ENCODE measurements around the gene TPPP3. TPM values are rescaled to one million over a fixed set of nuclear protein-coding genes. Genes with fewer than 3 reads are reported as not detected.
A peak's percentile ranks its signal among the peaks of the same experiment; 100 is the strongest.

Gene TPPP3
- polyA plus RNA-seq, 3 donors: 63.1 to 123 (median 78.6) TPM

- H3K9me3 ChIP-seq (replicated peaks in 1 of 2; ENCODE audit: control insufficient read depth in 1 of 2, insufficient read depth in 1 of 2, low read length in 2 of 2): no peaks in the 10 kb centered on the region
- Mint-ChIP-seq H3K27ac (no peak overlapping the region), H3K27me3 (ENCODE audit: low read depth in 3 of 3) (peaks cover 2 to 9% (median 7%) of the 10 kb centered on the region in 3 donors), H3K4me1 (peaks cover 12% of the 10 kb centered on the region), H3K9me3 (peaks cover 0 to 2% (median 0%) of the 10 kb centered on the region in 7 donors), H3K4me3 (no peak overlapping the region), H3K36me3 (no peaks in the 10 kb centered on the region)
- H3K27ac ChIP-seq (ENCODE audit: low read depth in 1 of 2, low read length in 2 of 2): no peak overlapping the region
- H3K79me2 ChIP-seq (ENCODE audit: insufficient read depth, low read length): no peaks in the 10 kb centered on the region
- H4K20me1 ChIP-seq (ENCODE audit: insufficient read depth, low read length): no peaks in the 10 kb centered on the region
- no peak overlapping the region for H2AFZ ChIP-seq (ENCODE audit: insufficient read depth, low read depth, low read length, poor library complexity, severe bottlenecking)
- H3K36me3 ChIP-seq (replicated peaks in 1 of 2; ENCODE audit: control insufficient read depth in 1 of 2, insufficient read depth in 2 of 2, low read length in 2 of 2): no peaks in the 10 kb centered on the region
- no peak overlapping the region for H3K9ac ChIP-seq (ENCODE audit: insufficient read depth, low read length, poor library complexity, severe bottlenecking)
- no peak overlapping the region for H3K4me3 ChIP-seq (replicated peaks in 1 of 3; ENCODE audit: low read depth in 2 of 3, low read length in 3 of 3)
- H3K4me2 ChIP-seq (replicated peaks; ENCODE audit: extremely low read depth, low read length, poor library complexity, severe bottlenecking): no peak overlapping the region
- WGBS (ENCODE audit: insufficient coverage): 97% methylated on average over 4 of the region's 5 CpGs
- intact Hi-C loops (cut with micrococcal nuclease): loop anchor here in 1 of 2 donors (10.0 kb wide), 1 partner anchor 50 kb away; no protein-coding TSS in a partner anchor
- H3K4me1 ChIP-seq (ENCODE audit: control insufficient read depth in 1 of 2, insufficient read depth in 2 of 2, low read length in 2 of 2): peaks cover 10 to 12% of the 10 kb centered on the region in 2 donors
- no peaks in the 10 kb centered on the region for H3K27me3 ChIP-seq (ENCODE audit: control insufficient read depth in 2 of 2, insufficient read depth in 2 of 2, low read length in 2 of 2)
- no peak for DNase-seq
- TF ChIP-seq CTCF (IDR thresholded peaks at IDR 0.05): no peak
Observed at GRCh38 chr16:67404740-67405226, 11.5 kb upstream of the TPPP3 start.

DNA sequence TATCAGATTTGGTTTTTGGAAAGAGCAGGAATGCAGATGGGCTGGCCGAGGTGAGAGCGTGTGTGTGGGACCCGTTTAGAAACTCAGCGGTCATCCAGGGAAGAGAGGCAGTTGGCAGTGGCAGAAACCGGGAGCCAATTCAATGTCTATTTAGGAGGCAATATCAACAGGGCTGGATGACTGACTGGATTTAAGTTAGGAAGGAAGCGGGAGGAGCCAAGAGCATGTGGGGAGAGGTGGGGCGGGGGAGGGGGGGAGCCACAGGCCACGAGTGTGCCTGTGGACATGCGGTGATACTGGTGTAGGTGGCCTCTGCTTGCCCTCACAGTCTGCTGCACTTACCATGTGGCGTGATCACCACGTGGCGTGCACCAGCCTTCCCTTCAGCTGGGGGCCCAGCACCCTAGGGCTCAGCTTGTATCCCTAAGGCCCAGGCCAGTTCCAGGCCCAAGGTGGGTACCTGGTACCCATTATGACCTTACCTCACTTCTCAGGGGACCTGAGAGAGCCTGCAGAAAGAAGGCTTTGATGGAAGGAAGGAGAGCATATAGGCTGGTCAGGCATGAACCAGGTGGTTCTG, 10.8 kb upstream of the TPPP3 start:
- Histone ChIP-seq H3K4me2 (replicated peaks; ENCODE audit: extremely low read depth, low read length, poor library complexity, severe bottlenecking) (no peak overlapping the region), H4K20me1 (ENCODE audit: insufficient read depth, low read length) (no peaks in the 10 kb centered on the region), H3K27ac (ENCODE audit: low read depth in 1 of 2, low read length in 2 of 2) (no peak overlapping the region), H3K36me3 (replicated peaks in 1 of 2; ENCODE audit: control insufficient read depth in 1 of 2, insufficient read depth in 2 of 2, low read length in 2 of 2) (no peaks in the 10 kb centered on the region), H3K9me3 (replicated peaks in 1 of 2; ENCODE audit: control insufficient read depth in 1 of 2, insufficient read depth in 1 of 2, low read length in 2 of 2) (no peaks in the 10 kb centered on the region), H3K4me1 (ENCODE audit: control insufficient read depth in 1 of 2, insufficient read depth in 2 of 2, low read length in 2 of 2) (peaks cover 13 to 18% of the 10 kb centered on the region in 2 donors), H3K27me3 (ENCODE audit: control insufficient read depth in 2 of 2, insufficient read depth in 2 of 2, low read length in 2 of 2) (no peaks in the 10 kb centered on the region), H3K9ac (ENCODE audit: insufficient read depth, low read length, poor library complexity, severe bottlenecking) (no peak overlapping the region), H2AFZ (ENCODE audit: insufficient read depth, low read depth, low read length, poor library complexity, severe bottlenecking) (no peak overlapping the region), H3K79me2 (ENCODE audit: insufficient read depth, low read length) (no peaks in the 10 kb centered on the region), H3K4me3 (replicated peaks in 1 of 3; ENCODE audit: low read depth in 2 of 3, low read length in 3 of 3) (no peak overlapping the region)
- Mint-ChIP-seq H3K4me3 (no peak overlapping the region), H3K27me3 (ENCODE audit: low read depth in 3 of 3) (peaks cover 2 to 9% (median 9%) of the 10 kb centered on the region in 3 donors), H3K36me3 (no peaks in the 10 kb centered on the region), H3K4me1 (peaks cover 14% of the 10 kb centered on the region), H3K9me3 (peaks cover 0 to 2% (median 0%) of the 10 kb centered on the region in 7 donors), H3K27ac (peak overlapping the region in 1 of 7 donors; percentile 1)
- TF ChIP-seq CTCF (IDR thresholded peaks at IDR 0.05): no peak
- intact Hi-C loops (cut with micrococcal nuclease): loop anchor here in 1 of 2 donors (10.0 kb wide), 1 partner anchor 49 kb away; no protein-coding TSS in a partner anchor
- no peak for DNase-seq
- whole genome bisulfite sequencing (ENCODE audit: insufficient coverage): 75% methylated on average over 12 of the region's 12 CpGs
